GM12874 (cell line): Measurements from ENCODE around the gene SKAP1.

Source experiments
- TF ChIP-seq, protein P1 (sequence below): IDR thresholded peaks from 2 replicates; pipeline ENCODE4 v1.5.1; 2011; ENCODE audit warnings: low read depth, mild to moderate bottlenecking, control low read depth, low read length, moderate library complexity; ENCODE audit not compliant: insufficient read depth

SKAP1 gene

DNA sequence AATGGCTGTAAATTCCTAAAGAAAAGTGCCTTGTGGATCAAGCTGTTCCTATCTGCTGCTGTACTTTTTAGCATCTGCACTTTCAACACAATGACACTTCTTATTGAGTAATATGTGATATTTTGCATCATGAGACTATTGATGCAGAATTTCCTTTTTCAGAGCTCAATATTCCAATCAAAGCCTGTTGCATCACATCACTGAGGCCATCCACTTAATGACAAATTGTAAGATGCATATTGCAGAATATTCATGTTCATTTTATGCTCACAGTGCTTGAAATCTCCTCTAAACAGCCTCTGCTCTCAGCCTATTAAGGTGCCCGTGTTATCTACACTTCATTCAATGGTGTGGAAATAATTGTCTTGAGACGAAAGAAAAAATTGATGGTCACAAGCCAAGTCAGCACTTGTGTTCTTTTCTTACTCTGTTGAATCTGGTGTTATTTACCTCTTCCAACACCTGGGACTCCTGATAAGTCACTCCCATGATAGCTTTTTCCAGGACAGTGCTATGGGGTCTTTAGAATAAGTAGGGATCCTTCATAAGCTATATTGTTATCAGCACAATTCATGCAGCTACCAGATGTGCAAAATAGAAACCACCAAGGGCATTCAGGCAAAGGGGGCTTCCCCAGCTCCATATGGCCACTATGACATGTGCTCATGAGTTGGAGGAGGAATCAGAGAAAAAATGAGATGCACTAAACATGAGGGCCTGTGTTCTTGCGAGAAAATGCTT, 9.3 kb upstream of the SKAP1 start:
- TF ChIP-seq, protein P1, sequence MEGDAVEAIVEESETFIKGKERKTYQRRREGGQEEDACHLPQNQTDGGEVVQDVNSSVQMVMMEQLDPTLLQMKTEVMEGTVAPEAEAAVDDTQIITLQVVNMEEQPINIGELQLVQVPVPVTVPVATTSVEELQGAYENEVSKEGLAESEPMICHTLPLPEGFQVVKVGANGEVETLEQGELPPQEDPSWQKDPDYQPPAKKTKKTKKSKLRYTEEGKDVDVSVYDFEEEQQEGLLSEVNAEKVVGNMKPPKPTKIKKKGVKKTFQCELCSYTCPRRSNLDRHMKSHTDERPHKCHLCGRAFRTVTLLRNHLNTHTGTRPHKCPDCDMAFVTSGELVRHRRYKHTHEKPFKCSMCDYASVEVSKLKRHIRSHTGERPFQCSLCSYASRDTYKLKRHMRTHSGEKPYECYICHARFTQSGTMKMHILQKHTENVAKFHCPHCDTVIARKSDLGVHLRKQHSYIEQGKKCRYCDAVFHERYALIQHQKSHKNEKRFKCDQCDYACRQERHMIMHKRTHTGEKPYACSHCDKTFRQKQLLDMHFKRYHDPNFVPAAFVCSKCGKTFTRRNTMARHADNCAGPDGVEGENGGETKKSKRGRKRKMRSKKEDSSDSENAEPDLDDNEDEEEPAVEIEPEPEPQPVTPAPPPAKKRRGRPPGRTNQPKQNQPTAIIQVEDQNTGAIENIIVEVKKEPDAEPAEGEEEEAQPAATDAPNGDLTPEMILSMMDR, result no peak

- TF ChIP-seq, protein P1, result no peak
Measured at GRCh38 chr17:48438516-48439061, 8.6 kb upstream of the SKAP1 start.

GRCh38 chr17:48433896-48434295, 3.9 kb upstream of the SKAP1 start:
- TF ChIP-seq, protein P1, result no peak

GRCh38 chr17:48432820-48433775, 3.1 kb upstream of the SKAP1 start:
- TF ChIP-seq, protein P1, result no peak

- TF ChIP-seq, protein P1, result no peak
Measured at GRCh38 chr17:48429156-48429555, 858 bp downstream of the SKAP1 start.

DNA sequence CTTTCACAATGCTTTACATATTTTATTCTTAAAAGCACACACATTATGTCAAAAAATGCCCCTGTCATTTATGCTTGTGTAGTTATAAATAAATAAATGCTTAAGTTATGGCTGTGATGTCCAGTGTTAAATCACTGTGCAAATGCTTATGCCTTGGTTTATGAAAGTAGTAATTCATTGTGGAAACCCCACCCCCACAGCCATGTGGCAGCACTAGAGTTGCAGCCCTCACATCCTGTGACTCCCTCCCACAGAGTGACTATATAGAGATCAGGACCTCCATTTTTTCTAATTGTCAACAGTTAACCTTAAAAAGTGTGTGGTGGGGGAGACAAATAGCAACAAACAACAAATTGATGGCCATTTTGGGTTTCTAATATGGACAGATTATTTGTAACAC, 2.4 kb downstream of the SKAP1 start:
- TF ChIP-seq, protein P1, result no peak

GRCh38 chr17:48426761-48427500, 3.1 kb downstream of the SKAP1 start:
- TF ChIP-seq, protein P1, result no peak
